NCI-H2196 treated with DMSO at 0.1 percent for 48 hours (cell line): Measurements from ENCODE around the gene ACTL9.
"Not testable (repeated sequence)": the region's sequence is repeated elsewhere in the genome, so short reads cannot be mapped to it uniquely, and the experiment has no call there.

Experiments
- DNase-seq: peaks from one replicate; lab custom pipeline; 2025; ENCODE audit not compliant: unreplicated experiment; lab: John Stamatoyannopoulos, UW

Gene ACTL9, protein sequence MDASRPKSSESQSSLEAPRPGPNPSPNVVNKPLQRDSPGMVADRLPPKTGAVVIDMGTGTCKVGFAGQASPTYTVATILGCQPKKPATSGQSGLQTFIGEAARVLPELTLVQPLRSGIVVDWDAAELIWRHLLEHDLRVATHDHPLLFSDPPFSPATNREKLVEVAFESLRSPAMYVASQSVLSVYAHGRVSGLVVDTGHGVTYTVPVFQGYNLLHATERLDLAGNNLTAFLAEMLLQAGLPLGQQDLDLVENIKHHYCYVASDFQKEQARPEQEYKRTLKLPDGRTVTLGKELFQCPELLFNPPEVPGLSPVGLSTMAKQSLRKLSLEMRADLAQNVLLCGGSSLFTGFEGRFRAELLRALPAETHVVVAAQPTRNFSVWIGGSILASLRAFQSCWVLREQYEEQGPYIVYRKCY

GRCh38 chr19:8698433-8699063, at the start of gene ACTL9:
Gene ACTL9, minus strand, starts transcription at chr19:8698795. Its CDS starts 94 bp downstream, at chr19:8698701.
- DNase-seq: no peak

DNA sequence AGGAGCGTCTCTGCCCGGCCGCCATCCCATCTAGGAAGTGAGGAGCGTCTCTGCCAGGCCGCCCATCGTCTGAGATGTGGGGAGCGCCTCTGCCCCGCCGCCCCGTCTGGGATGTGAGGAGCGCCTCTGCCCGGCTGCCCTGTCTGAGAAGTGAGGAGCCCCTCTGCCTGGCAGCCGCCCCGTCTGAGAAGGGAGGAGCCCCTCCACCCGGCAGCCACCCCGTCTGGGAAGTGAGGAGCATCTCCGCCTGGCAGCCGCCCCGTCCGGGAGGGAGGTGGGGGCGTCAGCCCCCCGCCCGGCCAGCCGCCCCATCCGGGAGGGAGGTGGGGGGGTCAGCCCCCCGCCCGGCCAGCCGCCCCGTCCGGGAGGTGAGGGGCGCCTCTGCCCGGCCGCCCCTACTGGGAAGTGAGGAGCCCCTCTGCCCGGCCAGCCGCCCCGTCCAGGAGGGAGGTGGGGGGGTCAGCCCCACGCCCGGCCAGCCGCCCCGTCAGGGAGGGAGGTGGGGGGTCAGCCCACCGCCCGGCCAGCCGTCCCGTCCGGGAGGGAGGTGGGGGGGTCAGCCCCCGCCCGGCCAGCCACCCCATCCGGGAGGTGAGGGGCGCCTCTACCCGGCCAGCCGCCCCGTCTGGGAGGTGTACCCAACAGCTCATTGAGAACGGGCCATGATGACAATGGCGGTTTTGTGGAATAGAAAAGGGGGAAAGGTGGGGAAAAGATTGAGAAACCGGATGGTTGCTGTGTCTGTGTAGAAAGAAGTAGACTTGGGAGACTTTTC, 40.9 kb upstream of the ACTL9 start:
- DNase-seq: not testable (repeated sequence)

DNA sequence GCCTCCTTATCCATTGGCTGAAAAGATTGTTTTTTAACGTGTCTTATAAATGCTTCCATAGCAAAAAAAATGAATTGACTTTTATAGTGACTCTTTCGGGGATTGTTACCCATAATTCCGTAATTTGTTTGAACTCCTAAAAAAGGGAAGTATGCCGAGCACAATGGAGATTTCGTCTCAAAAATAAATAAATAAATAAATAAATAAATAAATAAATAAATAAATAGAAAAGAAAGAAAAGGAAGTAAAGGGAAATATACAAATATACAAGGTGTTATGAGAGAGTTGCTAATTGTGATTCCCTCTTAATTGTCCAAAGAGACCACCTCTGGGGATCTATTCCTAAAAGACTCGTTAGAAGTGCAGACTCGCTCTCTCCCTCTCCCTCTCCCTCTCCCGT, 39.8 kb upstream of the ACTL9 start:
- no peak for DNase-seq

DNA sequence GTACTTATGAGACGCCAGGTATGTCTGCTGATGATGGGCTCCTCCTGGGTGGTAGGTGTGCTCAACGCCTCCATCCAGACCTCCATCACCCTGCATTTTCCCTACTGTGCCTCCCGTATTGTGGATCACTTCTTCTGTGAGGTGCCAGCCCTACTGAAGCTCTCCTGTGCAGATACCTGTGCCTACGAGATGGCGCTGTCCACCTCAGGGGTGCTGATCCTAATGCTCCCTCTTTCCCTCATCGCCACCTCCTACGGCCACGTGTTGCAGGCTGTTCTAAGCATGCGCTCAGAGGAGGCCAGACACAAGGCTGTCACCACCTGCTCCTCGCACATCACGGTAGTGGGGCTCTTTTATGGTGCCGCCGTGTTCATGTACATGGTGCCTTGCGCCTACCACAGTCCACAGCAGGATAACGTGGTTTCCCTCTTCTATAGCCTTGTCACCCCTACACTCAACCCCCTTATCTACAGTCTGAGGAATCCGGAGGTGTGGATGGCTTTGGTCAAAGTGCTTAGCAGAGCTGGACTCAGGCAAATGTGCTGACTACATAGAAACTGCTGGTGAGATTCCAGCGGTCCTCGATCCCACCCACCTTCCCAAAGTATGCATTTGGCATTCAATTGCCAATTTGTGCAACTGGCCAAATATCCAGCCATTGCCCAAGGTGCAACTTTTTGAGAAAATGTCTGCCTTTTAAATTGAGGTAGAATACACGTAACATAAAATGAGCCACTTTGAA, 33.0 kb upstream of the ACTL9 start:
- DNase-seq: no peak

- no peak for DNase-seq
These were observed 25.7 kb upstream of the ACTL9 start for GRCh38 chr19:8724276-8724675.

DNA sequence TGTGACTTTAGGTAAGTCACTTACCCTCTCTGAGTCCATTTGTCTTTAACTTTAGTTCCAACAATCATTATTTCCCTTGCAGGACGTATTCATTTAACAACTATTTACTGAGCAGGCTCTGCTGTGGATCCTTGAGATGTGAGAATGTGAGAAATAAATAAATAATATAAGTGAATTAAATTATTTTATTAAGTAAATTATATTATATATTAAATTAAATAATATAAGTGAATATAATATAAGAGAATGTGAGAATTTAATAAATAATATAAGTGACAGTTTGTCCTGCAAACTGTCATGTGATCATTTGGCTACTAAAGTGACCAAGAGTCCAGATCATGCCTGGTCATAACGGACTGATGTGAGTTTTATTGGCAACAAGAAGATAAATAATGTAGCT, 23.4 kb upstream of the ACTL9 start:
- no peak for DNase-seq

DNA sequence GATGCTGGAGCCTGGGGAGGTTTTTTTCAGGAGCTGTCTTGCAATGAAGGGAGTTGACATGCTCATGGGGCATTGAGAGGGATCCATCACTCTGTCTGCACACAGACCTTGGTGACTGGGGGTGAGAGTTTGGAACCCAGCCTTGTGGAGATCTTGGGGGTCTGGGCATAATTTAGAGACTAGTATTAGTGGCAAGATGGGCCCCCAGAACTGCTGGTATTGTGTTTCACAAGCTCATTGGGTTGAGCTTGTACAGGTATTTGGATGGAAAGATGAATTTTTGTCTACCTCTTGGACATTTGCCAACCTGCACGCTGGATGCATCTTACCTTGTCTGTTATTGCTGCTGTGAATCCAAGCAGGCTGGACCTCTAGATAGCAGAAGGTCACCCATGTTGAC, 22.7 kb upstream of the ACTL9 start, which contains the start of gene OR2Z1:
Gene OR2Z1 (plus strand): TSS at position 301 of the 400 bp plus-strand sequence. CDS start 9,395 bp downstream, outside the sequence.
- DNase-seq: no peak

GRCh38 chr19:8710337-8710736, 11.7 kb upstream of the ACTL9 start:
- DNase-seq: not testable (repeated sequence)

GRCh38 chr19:8705742-8706141, 7.1 kb upstream of the ACTL9 start:
- DNase-seq: no peak

- DNase-seq: not testable (repeated sequence)
These were observed 6.7 kb upstream of the ACTL9 start for GRCh38 chr19:8705304-8705703.

DNA sequence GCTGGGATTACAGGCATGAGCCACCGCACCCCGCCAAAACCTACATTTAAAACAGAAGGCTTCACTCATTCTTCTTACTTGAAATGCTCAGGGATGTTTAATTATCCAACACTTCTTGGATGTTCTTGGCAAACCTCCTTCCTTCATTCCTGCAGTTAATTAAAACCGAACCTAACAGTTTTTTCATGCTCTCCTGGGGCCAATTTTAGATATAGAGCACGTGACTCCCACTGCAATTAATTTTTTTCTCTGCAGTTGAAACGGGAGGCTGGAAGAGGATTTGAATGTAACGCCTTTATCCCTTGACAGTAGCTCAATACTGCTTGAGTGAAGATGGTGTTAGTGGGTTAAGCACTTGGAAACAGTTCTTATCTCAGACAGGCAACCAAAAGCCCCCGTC, 4.6 kb upstream of the ACTL9 start:
- DNase-seq: no peak

- DNase-seq: no peak
These were observed 3.8 kb upstream of the ACTL9 start for GRCh38 chr19:8702350-8702749.

DNA sequence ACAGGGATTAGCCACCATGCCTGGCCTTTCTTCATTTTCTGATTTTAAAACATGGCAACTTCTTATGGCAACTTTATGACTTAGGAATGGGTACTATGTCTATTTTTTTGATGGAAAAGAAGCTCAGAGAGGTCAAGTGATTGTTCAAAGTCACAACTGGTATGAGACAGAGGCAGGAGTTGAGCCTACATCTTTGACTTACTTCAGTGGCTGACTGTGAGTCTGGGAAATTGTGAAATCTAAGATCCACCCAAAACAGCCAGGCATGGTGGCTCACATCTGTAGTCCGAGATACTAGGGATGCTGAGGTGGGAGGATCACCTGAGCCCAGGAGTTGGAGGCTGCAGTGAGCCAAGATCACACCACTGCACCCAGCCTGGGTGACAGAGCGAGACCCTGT, 2.4 kb upstream of the ACTL9 start:
- no peak for DNase-seq

GRCh38 chr19:8699908-8700307, 1.3 kb upstream of the ACTL9 start:
- no peak for DNase-seq

DNA sequence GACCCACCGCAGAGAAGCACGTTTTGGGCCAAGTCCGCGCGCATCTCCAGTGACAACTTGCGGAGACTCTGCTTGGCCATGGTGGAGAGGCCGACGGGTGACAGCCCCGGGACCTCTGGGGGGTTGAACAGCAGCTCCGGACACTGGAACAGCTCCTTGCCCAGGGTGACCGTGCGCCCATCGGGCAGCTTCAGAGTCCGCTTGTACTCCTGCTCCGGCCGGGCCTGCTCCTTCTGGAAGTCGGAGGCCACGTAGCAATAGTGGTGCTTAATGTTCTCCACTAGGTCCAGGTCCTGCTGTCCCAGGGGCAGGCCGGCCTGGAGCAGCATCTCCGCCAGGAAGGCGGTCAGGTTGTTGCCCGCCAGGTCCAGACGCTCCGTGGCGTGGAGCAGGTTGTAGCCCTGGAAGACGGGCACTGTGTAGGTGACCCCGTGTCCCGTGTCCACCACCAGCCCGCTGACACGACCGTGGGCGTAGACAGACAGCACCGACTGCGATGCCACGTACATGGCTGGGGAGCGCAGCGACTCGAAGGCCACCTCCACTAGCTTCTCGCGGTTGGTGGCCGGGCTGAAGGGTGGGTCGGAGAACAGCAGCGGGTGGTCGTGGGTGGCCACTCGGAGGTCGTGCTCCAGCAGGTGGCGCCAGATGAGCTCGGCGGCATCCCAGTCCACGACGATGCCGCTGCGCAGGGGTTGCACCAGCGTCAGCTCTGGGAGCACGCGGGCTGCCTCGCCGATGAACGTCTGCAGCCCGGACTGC, 743 bp downstream of the ACTL9 start:
- DNase-seq: no peak

DNA sequence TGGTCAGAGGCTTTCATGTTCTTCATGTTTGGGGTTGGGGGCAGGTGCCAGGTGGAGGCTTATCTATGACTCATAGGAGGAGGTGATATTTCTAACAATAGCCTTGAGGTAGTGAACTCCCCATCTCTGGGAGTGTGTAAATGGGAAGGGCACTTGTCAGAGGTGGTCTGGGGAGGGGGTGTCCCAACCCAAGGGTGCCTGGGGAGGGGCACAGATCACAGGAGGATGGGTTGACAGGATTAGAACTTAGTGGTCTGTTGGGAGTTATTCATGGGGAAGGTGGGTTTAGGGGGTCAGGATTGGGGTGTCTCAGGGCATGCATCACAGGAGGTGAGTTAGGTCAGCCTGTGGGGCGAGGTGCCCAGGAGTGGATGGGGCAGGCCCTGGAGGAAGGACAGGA, 1.6 kb downstream of the ACTL9 start:
- DNase-seq: no peak

- no peak for DNase-seq
These were observed 2.7 kb downstream of the ACTL9 start for GRCh38 chr19:8695911-8696310.

GRCh38 chr19:8695501-8695900, 3.1 kb downstream of the ACTL9 start:
- DNase-seq: no peak

DNA sequence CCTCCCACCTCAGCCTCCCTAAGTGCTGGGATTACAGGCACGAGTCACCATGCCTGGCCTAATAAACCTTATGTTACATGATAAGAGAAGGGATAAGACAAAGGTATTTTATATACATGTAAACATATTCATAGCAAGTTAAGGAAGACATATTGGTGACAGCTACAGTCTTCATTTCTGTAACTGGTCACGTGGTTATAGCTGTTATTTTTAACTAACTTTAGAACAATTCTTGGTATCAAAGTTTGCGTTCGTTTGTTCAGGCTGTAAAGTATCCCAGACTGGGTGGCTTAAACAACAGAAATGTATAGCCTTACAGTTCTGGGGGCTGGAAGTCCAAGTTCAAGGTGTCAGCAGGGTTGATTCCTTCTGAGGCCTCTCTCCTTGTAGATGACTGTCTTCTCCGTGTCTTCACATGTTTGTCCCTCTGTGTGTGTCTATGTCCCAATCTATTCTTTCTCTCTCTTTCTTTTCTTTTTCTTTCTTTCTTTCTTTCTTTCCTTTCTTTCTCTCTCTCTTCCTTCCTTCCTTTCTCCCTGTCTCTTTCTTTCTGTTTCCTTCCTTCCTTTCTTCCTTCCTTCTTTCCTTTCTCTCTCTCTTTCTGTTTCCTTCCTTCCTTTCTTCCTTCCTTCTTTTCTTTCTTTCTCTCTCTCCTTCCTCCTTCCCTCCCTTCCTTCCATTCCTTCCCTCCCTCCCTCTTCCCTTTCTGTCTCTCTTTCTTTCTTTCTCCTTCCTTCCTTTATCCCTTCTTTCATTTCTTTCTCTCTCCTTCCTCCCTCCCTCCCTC, 7.6 kb downstream of the ACTL9 start:
- no peak for DNase-seq
